Stimulated activated CD4-positive, alpha-beta T cell treated with anti-CD3 and anti-CD28 coated beads, Interleukin-2, amount 100 ng/mL, for 24 hours (primary cell): Measurements from ENCODE around the gene SGF29.
"Not testable (repeated sequence)": the region's sequence is repeated elsewhere in the genome, so short reads cannot be mapped to it uniquely, and the experiment has no call there.

Experiments used
- DNase-seq, 2 donors: peaks; one replicate each; pipeline ENCODE4 v3.0.0-alpha.2; 2020

SGF29 gene

GRCh38 chr16:28569021-28569420, 15.3 kb downstream of the SGF29 start:
- DNase-seq = no peak

- no peak for DNase-seq
Measured at GRCh38 chr16:28569968-28570752, 16.4 kb downstream of the SGF29 start.

GRCh38 chr16:28572696-28573510, 19.2 kb downstream of the SGF29 start:
- DNase-seq = no peak

- no peak for DNase-seq
Measured at GRCh38 chr16:28573738-28574718, 20.3 kb downstream of the SGF29 start.

GRCh38 chr16:28574925-28575324, 21.2 kb downstream of the SGF29 start:
- no peak for DNase-seq

GRCh38 chr16:28575446-28576109, 21.9 kb downstream of the SGF29 start:
- no peak for DNase-seq

GRCh38 chr16:28580726-28581315, 27.1 kb downstream of the SGF29 start:
- no peak for DNase-seq

- no peak for DNase-seq
Measured at GRCh38 chr16:28585674-28586073, 32.0 kb downstream of the SGF29 start.

- no peak for DNase-seq
Measured at GRCh38 chr16:28586466-28586865, 32.7 kb downstream of the SGF29 start.

GRCh38 chr16:28587386-28587785, 33.7 kb downstream of the SGF29 start:
- no peak for DNase-seq

GRCh38 chr16:28589069-28589468, 35.3 kb downstream of the SGF29 start:
- no peak for DNase-seq

- DNase-seq = no peak
Measured at GRCh38 chr16:28589930-28590329, 36.2 kb downstream of the SGF29 start.

- DNase-seq = no peak
Measured at GRCh38 chr16:28590384-28591340, 36.9 kb downstream of the SGF29 start.

GRCh38 chr16:28591355-28591754, 37.6 kb downstream of the SGF29 start:
- DNase-seq = no peak

GRCh38 chr16:28592511-28592910, 38.8 kb downstream of the SGF29 start:
- no peak for DNase-seq

- no peak for DNase-seq
Measured at GRCh38 chr16:28592979-28593553, 39.3 kb downstream of the SGF29 start.

GRCh38 chr16:28595451-28595850, 41.7 kb downstream of the SGF29 start:
- DNase-seq = not testable (repeated sequence)

GRCh38 chr16:28596115-28596630, 42.5 kb downstream of the SGF29 start:
- no peak for DNase-seq

GRCh38 chr16:28596840-28597691, 43.3 kb downstream of the SGF29 start, which contains the start of gene SULT1A2:
Gene SULT1A2 (minus strand): TSS chr16:28597050. CDS start chr16:28595930, 1,120 bp downstream.
- DNase-seq = no peak
